ENCODE results near the gene CACNA1D. TPM values are rescaled to one million over a fixed set of nuclear protein-coding genes. Genes with fewer than 3 reads are reported as not detected.
"Not testable (repeated sequence)": the region's sequence is repeated elsewhere in the genome, so short reads cannot be mapped to it uniquely, and the experiment has no call there.

Gene CACNA1D
- total RNA-seq, 1 donor from 2014 or later = 1.5 TPM

DNA sequence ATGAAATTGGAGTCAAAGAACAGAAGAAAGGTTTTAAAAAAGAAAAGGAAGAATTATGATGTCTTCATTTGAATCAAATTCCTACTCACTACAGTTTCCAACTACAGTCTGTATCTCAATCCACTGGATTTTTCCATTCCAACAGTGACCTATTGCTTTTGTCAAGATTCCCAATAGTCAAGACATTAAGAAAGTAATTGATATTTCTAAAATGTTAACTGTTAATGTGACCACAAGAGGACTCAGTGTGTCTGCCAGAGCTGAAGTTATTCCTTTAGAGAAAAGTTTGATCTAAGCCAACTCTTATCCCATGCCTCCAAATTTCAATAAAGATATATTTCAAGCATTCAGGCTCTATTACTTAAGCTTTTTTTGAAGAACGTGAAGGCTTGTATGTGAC, 163.2 kb downstream of the CACNA1D start:
- DNase-seq (ENCODE audit: low read depth) = no peak

DNA sequence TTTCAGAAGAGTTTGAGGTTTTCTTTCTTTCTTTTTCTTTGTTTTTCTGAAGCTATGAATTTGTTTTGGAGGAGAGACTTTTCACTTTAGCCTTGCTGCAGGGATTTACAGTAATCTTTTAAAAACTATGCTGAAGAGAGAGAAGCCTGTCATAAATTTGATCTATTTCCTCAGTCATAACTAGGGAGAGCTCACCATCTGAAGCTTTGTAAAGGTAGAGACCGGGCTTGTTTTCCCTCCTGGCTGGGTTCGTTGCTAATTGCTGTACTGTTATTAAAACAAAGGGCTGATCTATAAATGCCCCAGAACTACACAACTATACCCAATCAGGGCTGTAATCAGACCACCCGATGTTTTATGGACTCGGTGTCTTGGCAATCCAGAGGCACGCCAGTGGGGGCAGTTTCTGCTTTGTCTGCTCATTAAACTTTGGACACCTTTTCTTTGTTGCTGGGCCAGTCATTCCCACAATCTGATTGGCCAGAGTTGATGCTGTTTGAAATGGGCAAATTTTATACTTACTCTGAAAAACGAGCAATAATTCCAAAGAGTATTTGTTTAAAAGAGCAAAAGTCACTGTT, 164.3 kb downstream of the CACNA1D start:
- DNase-seq (ENCODE audit: low read depth) = no peak

DNA sequence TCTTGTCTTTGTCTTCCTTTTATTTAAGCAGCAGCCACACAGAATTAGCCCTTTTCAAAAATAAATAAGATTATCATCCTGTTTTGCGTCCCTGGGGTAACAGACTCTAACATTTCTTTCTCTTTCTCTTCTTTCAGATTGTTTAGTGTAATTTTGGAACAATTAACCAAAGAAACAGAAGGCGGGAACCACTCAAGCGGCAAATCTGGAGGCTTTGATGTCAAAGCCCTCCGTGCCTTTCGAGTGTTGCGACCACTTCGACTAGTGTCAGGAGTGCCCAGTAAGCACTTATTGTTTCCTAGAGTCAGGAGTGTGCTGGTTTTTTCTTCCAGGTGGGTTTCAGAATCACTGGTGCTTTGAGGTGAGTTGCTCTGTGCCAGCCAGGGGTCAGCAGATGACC, 165.6 kb downstream of the CACNA1D start:
- no peak for DNase-seq (ENCODE audit: low read depth)

DNA sequence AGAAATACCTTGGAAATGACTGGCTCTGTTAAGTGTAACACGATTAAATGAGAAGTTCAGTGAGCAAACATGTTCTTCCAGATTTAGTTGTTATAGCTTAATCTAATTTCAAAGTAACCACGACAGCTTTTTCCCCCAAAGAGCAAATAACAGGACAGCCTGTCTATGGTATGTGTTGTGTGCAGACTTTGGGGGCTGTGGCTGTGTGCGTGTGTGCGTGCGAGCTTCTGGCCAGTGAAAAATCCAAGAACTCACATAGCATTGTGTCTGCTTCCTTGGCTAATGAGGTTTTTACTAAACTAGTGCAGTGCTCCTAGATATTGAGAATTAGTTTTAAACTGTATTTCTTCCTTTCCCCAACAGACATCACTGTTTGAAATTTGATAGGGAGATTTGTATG, 167.1 kb downstream of the CACNA1D start:
- DNase-seq (ENCODE audit: low read depth) = no peak

DNA sequence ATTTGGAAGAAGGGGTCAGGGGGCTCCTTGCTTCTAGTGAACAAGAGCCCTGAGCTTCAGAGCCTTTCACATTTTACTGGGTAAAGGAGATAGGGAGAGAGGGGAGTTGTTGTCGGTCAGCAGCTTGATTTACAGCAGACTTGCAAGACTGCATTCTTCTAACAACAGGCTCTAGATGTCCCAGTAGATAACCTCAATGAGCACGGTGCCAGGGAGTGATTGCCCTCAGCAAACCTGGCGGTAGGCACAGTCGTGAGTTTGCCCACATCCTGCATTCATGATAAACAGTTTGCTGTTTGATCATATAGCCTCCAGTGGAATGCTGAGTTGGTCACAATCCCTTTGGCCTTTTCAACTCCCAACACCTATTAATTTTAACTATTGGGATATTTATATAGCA, 170.4 kb downstream of the CACNA1D start:
- DNase-seq (ENCODE audit: low read depth) = not testable (repeated sequence)

DNA sequence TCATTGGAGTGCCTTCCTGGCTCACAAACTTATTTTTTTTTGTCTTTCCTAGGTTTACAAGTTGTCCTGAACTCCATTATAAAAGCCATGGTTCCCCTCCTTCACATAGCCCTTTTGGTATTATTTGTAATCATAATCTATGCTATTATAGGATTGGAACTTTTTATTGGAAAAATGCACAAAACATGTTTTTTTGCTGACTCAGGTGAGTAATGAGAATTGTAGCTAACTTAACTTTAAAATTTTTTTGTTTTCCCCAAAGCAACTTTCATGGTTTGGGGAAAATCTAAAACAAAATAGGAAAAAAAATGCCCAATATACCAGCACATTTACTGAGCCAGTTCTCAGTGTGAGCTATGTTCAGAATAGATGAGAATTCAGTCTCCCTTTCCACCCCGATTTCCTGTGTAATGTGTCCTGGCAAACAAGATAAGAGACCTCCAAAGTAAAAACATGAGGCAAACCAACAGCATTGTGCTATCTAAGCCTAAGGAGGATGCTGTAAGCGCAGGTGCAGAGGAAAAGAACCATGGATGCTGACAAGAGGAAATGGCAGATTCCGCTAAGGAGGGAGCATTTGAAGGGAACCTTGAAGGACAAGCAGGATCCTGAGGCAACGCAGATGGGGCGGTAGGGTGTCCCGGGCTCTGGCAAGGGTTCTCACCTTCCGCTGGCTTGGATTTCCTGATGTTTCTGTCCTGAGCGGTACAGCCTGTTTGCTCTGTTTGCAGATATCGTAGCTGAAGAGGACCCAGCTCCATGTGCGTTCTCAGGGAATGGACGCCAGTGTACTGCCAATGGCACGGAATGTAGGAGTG, 171.4 kb downstream of the CACNA1D start:
- DNase-seq (ENCODE audit: low read depth) = no peak

DNA sequence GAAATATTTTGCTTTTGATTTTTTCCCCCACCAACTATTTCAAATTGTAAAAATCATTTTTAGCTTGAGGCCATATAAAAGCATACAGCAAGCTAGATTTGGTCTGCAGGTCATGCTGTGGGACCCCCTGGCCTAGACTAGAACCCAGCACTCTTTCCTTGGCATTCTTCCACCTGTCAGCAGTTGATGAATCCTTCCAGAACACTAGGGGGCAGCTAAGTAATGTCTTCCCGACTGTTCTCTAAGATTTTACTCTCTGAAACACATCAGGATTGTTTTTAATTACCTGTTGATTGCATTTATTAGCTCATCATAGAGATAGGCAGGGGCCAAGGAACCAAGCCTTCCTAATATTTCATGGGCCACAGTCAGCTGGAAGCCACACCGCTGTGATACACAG, 174.5 kb downstream of the CACNA1D start:
- peak; percentile 9 for DNase-seq (ENCODE audit: low read depth)

DNA sequence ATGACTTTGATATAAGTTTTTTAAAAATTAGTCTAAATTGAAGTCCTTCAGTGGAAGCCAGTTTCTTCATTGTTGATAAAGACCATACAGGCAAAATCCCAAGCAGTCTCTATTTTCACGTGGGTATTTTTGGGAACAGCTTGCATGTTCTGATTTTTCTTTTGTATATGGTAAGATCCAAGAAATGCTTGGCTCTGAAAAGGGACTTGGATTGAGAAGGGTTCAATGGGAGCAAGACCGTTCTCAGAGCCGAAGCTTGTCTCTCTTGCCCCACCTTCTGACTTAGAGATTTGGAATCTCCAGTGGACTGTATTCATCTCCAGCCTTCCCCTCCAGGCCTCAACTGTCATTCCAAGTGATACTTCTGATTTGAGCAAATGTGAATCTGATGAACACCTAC, 176.3 kb downstream of the CACNA1D start:
- no peak for DNase-seq (ENCODE audit: low read depth)

DNA sequence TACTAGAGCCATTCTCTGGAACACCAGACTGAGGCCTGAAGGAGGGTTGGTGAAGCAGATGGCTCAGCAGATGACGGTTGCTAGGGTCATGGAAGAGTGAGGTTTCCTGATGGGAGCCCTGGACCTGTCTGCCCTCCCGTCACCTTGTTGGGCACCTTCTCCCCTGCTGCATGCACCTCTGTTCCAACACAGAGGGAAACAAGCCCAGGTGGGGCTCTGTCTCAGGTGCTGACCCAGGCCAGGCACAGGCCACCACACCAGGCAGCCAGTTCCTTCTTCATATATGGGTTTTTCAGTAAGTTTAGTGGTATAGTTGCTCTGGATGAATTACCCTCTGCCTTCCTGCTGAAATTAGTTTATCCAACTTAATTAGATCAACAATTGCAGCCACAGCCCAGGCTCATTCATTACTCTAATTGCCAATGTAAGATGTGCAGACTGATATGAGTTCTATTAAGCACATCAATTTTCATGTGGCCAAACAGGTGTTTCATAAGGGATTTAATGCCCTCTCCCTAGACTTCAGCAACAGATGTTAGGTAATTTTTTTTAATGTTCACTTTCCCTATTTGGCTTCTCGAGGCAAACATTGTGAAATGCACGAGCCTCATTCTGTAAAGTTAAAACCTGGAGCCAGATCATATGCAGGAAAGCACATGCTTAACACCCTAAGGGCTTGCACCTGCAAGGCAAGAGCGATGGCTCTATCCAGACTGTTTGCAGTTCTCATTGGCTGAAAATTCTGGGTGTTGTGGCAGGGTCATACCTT, 177.0 kb downstream of the CACNA1D start:
- no peak for DNase-seq (ENCODE audit: low read depth)

DNA sequence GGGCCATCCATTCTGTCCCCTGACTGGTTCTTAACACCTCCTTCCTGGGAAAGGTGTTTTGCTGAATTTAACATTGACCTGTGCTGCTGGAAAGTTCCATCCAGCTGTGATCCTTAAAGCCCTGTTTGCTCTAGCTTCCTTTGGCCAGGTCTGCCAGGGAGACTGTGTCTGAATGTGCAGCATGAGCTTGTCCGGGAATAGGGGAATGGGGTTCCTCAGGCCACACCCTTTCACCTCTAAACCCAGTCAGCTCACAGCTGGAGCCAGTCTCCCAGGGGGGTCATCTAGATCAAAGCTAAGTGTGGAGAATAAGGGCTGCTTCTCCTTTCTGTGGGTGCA, 177.5 kb downstream of the CACNA1D start:
- DNase-seq (ENCODE audit: low read depth) = no peak

DNA sequence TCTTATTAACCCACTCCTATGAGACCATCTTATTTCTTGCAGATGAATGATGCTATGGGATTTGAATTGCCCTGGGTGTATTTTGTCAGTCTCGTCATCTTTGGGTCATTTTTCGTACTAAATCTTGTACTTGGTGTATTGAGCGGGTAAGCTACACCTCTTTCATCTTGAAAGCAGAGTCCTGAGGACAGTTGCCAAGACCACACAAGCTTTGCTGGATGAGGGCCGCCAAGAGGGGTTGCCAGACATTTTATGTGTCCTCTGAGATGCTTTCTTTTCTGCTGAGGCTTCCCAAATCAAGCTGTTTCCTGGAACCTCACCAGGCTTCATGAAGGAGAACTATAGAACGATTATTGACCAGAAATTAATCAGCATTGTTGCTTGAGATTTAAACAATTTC, 178.6 kb downstream of the CACNA1D start:
- DNase-seq (ENCODE audit: low read depth) = no peak

DNA sequence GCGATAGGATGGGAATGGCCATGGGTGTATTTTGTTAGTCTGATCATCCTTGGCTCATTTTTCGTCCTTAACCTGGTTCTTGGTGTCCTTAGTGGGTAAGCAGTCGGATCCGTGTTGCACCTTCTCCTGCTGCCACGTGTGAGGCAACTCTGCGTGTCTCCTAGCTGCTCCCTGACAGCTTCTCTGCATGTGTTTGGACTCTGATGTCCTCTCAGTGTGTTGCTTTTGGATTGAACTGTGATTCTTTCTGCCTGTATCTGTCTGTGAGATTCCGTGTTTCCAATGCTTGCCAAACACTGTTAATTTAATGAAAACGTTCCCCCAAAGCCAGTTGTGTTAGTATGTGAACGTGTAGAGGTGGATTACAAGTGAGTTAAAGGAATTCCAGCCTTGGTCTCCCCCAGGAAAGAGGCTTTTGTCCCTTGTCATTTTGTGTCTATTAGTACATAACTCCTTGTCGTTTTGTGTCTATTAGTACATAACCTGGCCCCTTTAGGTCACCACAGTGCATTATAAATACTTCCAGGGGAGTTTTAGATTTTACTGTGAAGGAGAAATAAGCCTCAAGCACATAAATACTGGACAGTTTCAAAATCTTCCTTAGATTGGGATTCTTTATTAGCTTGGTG, 179.4 kb downstream of the CACNA1D start:
- DNase-seq (ENCODE audit: low read depth) = no peak

DNA sequence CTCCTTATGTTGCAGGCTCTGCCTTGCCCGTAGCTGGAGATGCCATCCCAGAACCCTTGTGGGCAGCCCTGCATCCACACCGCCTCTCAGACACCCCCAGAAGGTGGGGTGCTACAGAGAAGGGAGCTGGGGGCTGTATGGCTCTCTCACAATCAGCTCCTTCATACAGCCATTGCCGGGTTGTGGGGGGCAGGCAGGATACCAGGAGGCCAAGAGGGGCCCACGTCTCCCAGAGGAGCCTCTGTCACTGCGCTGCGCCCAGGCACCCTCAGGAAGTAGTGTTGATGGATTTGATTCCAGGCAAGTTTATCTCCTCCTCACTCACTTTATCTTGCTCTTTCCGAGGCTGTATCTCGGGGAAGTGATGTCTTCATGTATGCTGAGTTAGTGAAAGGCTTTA, 180.2 kb downstream of the CACNA1D start:
- DNase-seq (ENCODE audit: low read depth) = no peak

DNA sequence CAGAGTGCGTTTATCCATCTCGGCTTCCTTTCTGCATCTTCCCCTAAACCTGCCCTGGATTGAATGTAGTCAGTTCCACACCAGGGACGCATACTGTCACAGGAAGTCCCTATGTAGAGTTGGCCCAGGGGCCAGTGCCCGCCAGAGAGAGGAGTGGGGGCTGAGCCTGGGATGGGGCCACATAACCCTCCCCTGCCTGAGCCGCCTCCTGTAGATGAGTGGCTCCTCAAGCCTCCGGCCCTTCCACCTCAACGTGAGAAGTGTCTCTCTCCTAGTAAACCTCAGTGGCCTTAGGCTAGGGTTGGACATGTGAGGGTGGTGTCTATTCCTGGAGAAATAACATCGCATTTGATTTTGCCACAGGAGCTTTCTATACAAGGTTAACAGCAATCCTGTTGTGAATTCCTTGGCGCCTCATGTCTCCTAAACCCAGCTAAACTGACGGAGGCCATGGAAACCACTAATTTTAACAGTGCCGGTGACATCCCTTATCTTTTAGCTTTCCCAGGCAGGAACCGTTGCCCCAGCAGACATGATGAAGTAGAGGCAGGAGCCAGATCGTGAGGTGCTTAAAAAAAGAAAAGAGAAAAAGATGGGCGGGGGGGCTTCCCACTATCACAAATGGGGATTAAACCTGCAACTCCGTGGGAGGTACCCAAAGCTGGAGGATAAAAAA, 180.7 kb downstream of the CACNA1D start:
- DNase-seq (ENCODE audit: low read depth) = no peak

DNA sequence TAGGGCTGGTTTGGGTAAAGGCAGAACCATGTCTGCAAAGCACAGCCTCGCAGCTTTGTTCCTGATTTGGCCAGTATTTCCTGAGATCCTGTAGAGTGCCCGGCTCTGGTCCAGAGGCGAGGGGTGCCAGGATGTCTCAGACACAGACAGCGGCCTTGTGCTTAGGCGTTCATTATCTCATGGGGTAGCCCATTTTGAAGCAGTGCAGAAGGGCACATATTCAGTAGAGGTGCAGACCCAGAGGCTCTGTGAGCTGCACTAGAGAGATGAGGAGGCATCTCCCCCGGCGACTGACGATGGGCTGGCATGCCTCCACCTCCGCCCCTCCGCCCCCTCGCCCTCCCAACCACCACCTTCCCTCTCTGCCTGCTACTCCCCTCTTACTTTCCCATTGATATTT, 181.5 kb downstream of the CACNA1D start:
- no peak for DNase-seq (ENCODE audit: low read depth)

DNA sequence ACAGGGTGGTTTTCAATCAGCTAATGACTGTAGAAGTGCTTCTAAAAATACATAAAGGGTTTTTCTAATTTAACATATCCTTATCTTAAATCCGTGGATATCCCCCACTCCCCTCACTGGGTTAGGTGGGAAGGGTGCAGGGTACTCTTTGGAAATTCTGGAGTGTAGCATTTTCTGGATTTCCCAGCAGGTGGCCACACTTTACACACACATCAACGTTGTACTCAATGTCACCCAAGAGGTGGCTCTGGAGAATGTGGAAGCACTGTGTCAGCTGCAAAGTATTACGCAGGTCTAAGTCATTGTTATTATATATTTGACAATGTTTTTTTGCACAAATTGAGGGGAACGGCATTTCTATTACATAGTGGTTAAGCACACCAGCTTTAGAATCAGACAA, 183.0 kb downstream of the CACNA1D start:
- DNase-seq (ENCODE audit: low read depth) = peak; percentile 17

DNA sequence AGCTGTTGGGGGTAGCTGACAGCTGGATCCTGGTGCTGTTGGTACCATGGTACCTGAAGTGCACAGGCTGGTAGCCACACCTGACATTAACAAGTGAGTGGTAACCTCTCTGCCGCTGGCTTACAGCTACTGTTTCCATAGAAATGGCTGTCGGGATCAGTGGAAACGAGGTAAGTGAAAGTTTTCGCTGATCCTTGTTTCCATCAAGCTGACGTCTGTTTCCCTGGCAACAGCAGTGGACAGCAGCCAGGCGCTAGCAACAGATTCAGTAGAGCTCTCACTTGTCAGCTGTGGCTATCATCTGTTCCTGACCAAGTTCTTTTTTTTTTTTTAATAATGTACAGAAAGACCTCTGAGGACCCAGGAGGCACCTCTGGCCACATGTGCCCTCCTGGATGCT, 185.6 kb downstream of the CACNA1D start:
- DNase-seq (ENCODE audit: low read depth) = no peak

DNA sequence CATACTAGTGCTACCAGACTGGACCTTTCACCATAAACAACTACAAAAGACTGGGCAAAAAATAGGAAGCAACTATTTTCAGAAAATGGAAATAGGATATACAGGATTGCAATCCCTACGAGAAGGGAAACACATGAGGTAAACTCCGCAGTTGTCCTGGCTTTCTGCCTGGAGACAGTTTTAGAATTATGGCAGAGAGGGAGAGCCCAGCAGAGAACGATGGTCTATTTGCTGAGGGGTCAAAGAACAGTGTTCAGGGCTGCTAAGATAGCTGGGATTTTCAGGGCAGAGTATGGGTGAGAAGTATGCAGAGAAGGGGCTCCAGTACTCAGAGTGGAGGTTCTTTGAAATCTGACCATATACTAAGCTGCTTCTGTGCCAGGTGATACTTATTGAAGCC, 188.4 kb downstream of the CACNA1D start:
- no peak for DNase-seq (ENCODE audit: low read depth)

DNA sequence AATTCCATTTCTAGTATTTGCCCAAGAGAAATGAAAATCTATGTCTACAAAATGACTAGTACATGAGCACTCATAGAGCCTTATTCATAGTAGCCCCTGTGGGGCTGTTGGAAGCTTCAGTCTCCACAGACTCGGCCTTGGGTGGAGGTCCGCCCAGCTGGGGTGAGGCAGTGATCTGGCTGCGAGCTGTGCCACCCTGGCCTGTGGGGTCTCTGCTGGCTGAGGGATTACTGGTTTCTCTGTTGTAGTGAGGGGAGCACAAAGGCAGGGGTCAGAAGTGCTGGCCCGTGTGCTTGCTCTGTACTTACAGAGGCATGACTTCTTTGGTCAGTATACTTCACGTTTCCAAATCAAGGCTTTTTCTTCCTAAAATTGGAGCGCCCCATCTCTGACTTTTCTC, 193.7 kb downstream of the CACNA1D start:
- DNase-seq (ENCODE audit: low read depth) = no peak

DNA sequence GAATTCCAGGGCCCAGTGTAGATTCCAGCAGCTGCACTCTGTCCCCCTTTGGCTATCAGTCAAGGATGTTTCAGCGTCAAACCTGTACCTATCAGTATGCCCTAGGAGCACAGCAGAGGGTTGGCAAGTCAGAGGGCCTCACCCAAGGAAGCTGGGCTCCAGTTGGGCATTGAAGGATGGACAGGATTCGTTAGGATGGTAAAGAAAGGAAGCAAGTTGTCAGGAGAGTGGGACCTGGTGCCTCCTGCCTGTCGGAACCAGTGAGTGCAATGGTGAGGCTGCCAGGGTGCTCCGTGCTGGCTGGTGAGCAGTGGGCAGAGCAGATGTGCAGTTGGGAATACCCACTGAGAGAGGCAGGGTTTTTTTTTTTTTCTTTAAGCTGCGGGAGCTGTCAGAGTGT, 194.6 kb downstream of the CACNA1D start:
- no peak for DNase-seq (ENCODE audit: low read depth)

DNA sequence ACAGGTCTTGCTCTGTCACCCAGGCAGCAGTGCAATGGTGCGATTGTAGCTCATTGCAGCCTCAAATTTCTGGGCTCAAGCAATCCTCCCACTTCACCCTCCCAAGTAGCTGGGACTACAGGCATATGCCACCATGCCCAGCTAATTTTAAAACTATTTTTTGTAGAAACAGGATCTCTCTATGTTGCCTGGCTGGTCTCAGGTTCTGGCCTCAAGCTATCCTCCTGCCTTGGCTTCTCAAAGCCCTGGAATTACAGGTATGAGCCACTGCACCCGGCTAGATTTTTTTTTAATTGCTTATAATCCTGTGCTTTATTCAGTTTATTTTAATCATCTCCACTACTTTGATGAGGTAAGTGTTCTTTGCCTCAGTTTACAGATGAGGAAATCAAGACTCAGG, 195.3 kb downstream of the CACNA1D start:
- DNase-seq (ENCODE audit: low read depth) = no peak

DNA sequence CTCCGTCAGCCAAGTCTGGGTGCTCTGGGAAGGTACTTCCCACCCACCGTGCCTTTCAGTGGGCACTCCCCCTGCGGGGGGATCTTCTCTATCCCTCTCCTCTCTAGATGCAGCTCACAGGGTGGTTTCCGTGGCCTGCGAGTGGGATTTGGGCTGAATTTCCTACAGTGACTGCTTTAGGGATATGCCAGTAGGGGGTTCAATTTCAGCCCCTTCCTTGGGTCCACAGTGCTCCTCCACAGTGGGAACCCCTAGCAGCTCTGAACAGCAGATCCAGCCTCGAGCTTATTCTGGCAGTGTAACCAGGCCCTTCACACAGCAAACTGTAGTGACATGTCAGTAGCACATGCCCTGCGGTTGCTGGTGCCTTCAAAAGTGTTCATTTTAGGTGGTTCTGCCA, 196.1 kb downstream of the CACNA1D start:
- no peak for DNase-seq (ENCODE audit: low read depth)

Data from renal cortical epithelial cell (primary cell).